ENCODE measurements around the gene MBD4. TPM values are rescaled to one million over a fixed set of nuclear protein-coding genes. Genes with fewer than 3 reads are reported as not detected.
"Not testable (repeated sequence)": the region's sequence is repeated elsewhere in the genome, so short reads cannot be mapped to it uniquely, and the experiment has no call there.

Gene MBD4
- total RNA-seq, 1 donor from 2014 or later, result 18.8 TPM

- Histone ChIP-seq H3K4me1 (peaks cover 38% of the 10 kb centered on the region), H3K4me3 (no peak overlapping the region), H3K9me3 (replicated peaks) (no peaks in the 10 kb centered on the region), H3K36me3 (peaks cover 50% of the 10 kb centered on the region), H3K27ac (replicated peaks) (peak overlapping the region; percentile 77), H3K27me3 (ENCODE audit: low read depth) (no peaks in the 10 kb centered on the region)
- intact Hi-C loops (cut with micrococcal nuclease), result no loop called here
- no peak for TF ChIP-seq CTCF (IDR thresholded peaks at IDR 0.05; ENCODE audit: borderline replicate concordance)
- no peak for DNase-seq
Observed at GRCh38 chr3:129389572-129389937, 50.2 kb downstream of the MBD4 start.

- DNase-seq; H3K4me3 ChIP-seq; H3K27me3 ChIP-seq (ENCODE audit: low read depth); H3K9me3 ChIP-seq (replicated peaks); intact Hi-C loops (cut with micrococcal nuclease): not testable (repeated sequence)
- peak overlapping the region; percentile 77 for H3K27ac ChIP-seq (replicated peaks)
- peaks cover 37% of the 10 kb centered on the region for H3K4me1 ChIP-seq
- peaks cover 50% of the 10 kb centered on the region for H3K36me3 ChIP-seq
Observed at GRCh38 chr3:129388791-129389571, 50.8 kb downstream of the MBD4 start.

- H3K27ac ChIP-seq (replicated peaks), result peak overlapping the region; percentile 77
Observed at GRCh38 chr3:129387487-129387886, 52.3 kb downstream of the MBD4 start.

GRCh38 chr3:129386984-129387383 is 52.8 kb downstream of the MBD4 start:
- no peaks in the 10 kb centered on the region for H3K9me3 ChIP-seq (replicated peaks)
- H3K4me3 ChIP-seq, result no peak overlapping the region
- H3K4me1 ChIP-seq, result peaks cover 24% of the 10 kb centered on the region
- DNase-seq, result no peak
- intact Hi-C loops (cut with micrococcal nuclease), result no loop called here
- peaks cover 32% of the 10 kb centered on the region for H3K36me3 ChIP-seq
- TF ChIP-seq CTCF (IDR thresholded peaks at IDR 0.05; ENCODE audit: borderline replicate concordance), result no peak
- H3K27ac ChIP-seq (replicated peaks), result no peak overlapping the region
- H3K27me3 ChIP-seq (ENCODE audit: low read depth), result no peaks in the 10 kb centered on the region

More at GRCh38 chr3:129387487-129387886, 52.3 kb downstream of the MBD4 start:
- intact Hi-C loops (cut with micrococcal nuclease), result no loop called here
- no peak for TF ChIP-seq CTCF (IDR thresholded peaks at IDR 0.05; ENCODE audit: borderline replicate concordance)
- no peak for DNase-seq
- H3K4me3 ChIP-seq, result no peak overlapping the region
- peaks cover 37% of the 10 kb centered on the region for H3K36me3 ChIP-seq
- H3K4me1 ChIP-seq, result peaks cover 27% of the 10 kb centered on the region
- no peaks in the 10 kb centered on the region for H3K27me3 ChIP-seq (ENCODE audit: low read depth)
- H3K9me3 ChIP-seq (replicated peaks), result no peaks in the 10 kb centered on the region

GRCh38 chr3:129385507-129385906 is 54.2 kb downstream of the MBD4 start:
- DNase-seq; H3K27me3 ChIP-seq (ENCODE audit: low read depth); intact Hi-C loops (cut with micrococcal nuclease); H3K4me3 ChIP-seq; H3K9me3 ChIP-seq (replicated peaks): not testable (repeated sequence)
- peak overlapping the region; percentile 6 for H3K27ac ChIP-seq (replicated peaks)
- H3K4me1 ChIP-seq, result peaks cover 18% of the 10 kb centered on the region
- peaks cover 17% of the 10 kb centered on the region for H3K36me3 ChIP-seq

- intact Hi-C loops (cut with micrococcal nuclease), result no loop called here
- no peaks in the 10 kb centered on the region for H3K9me3 ChIP-seq (replicated peaks)
- no peak for TF ChIP-seq CTCF (IDR thresholded peaks at IDR 0.05; ENCODE audit: borderline replicate concordance)
- no peaks in the 10 kb centered on the region for H3K27me3 ChIP-seq (ENCODE audit: low read depth)
- H3K36me3 ChIP-seq, result peaks cover 14% of the 10 kb centered on the region
- H3K27ac ChIP-seq (replicated peaks), result no peak overlapping the region
- DNase-seq, result no peak
- H3K4me3 ChIP-seq, result no peak overlapping the region
- peaks cover 14% of the 10 kb centered on the region for H3K4me1 ChIP-seq
Observed at GRCh38 chr3:129384594-129385323, 55.0 kb downstream of the MBD4 start.

- intact Hi-C loops (cut with micrococcal nuclease); H3K27ac ChIP-seq (replicated peaks); H3K9me3 ChIP-seq (replicated peaks); DNase-seq; H3K36me3 ChIP-seq; H3K27me3 ChIP-seq (ENCODE audit: low read depth); H3K4me3 ChIP-seq: not testable (repeated sequence)
- H3K4me1 ChIP-seq, result peaks cover 14% of the 10 kb centered on the region
Observed at GRCh38 chr3:129384103-129384502, 55.6 kb downstream of the MBD4 start.

Measured in left ventricle myocardium inferior (tissue), 1 donor.